ENCODE results near the gene WFDC1.
"Not testable (repeated sequence)": the region's sequence is repeated elsewhere in the genome, so short reads cannot be mapped to it uniquely, and the experiment has no call there.

WFDC1 gene

DNA sequence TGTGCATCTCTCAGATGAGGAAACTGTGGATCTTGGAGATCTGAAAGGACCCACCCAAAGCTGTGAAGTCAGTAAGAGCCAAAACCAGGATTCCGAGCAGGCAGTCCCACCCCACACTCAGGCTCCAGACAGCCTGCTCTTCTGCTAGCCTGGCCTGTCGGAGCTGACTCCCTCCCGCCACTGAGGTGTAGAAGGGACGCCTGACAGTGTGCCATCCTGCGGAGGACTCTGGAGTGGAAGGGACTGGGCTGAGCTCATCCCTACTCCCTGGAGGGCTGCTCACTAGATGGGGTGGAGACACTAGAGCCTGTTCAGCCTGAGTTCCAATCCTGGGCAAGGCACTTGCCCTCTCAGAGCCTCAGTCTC, 36.0 kb downstream of the WFDC1 start:
- DNase-seq, result no peak

DNA sequence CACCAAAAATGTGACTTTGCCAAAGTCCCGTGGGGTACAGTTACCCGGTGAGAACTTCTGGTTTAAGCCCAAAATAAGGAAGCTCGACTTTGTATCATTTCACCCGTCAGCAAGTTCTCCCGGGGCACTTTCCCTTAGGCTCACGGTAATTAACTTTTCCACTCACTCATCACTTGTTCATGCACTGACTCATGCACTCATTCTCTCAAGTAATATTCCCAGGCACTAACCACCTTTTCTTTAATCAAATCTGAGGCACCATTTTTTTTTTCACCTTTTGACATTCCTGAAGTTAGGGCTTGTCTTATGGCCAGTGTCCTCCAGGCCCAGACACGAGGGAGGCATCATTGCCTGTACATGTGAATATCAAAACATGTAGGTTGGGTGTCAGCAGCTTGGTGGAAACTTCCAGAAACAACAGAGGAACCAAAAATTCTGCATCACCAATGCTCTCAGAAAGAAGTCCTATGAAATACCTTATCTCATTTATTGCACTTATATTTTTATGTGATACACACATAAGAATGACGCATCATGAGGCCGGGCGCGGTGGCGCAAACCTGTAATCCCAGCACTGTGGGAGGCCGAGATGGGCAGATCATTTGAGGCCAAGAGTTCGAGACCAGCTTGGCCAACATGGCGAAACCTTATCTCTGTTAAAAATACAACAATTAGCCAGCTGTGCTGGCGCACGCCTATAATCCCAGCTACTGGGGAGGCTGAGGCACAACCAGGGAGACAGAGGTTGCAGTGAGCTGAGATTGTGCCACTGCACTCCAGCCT, 37.5 kb downstream of the WFDC1 start:
- no peak for DNase-seq

DNA sequence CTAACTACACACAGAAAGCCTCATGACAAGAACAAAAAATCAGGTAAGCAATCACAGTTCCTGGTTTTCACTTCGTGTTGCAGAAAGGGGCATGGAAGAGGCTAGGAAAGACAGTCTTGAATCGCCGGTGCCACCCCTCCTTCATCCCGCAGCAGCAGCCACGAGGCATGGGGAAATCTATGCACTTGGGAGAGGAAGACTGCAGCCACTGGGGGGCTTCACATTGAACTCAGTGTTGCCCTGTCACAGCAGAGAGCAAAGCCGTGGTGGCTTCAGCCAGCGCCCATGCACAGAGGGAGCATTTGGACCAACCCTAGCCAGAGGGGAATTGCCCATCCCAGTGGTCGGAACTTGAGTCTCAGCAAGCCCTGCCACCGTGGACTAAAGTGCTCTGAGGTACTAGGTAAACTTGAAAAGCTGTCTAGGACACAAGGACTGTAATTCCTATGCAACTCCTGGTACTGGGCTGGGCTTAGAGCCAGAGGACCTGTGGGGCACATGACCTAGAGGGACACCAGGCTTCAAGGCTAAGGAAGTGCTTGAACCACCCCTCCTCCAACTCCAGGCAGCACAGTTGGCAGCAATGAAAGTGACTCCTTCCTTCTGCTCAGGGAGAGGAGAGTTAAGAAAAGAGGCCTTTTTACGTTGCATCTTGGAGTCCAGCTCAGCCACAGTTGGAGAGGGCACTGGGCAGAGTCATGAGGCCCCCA, 38.5 kb downstream of the WFDC1 start:
- no peak for DNase-seq

DNA sequence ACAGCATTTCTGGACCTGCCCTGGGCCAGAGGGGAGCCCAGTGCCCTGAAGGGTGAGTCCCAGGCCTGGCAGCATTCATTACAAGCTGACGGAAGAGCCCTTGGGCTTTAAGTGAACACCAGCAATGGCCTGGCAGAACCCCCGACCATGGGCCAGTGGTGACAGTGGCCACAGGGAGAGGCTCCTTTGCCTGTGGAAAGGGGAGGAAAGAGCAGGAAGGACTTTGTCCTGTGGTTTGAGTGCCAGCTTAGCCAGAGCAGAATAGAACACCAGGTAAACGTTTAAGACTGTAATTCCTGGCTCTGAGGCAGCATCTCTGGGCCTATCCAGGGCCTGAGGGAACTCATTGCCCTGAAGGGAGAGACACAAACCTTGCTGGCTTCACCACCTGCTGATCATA, 39.4 kb downstream of the WFDC1 start:
- DNase-seq, result no peak

DNA sequence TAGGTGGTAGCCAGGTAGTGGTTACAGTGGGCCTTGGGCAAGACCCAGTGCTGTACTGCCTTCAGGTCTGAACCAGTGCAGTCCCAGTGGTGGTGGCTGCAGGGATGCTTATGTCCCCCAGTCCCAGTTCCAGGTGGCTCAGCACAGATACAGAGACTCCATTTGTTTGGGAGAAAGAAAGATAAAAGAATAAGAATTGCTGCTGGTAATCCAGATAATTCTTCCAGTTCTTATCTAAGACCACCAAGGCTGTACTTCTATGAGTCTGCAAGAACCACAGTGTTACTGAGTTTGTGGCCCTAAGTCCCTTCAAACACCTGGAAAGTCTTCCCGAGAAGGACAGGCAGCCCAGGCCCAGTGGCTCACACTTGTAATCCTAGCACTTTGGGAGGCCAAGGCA, 39.8 kb downstream of the WFDC1 start:
- DNase-seq, result no peak

DNA sequence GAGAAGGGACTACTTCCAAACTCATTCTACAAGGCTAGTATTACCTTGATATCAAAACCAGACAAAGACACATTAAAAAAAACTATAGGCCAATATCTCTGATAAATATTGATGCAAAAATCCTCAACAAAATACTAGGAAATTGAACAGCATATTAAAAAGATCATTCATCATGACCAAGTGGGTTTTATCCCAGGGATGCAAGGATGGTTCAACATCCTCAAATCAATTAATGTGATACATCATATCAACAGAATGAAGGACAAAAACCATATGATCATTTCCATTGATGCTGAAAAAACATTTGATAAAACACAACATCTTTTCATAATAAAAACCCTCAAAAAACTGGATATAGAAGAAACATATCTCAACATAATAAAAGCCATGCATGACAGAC, 42.6 kb downstream of the WFDC1 start:
- DNase-seq, result not testable (repeated sequence)

DNA sequence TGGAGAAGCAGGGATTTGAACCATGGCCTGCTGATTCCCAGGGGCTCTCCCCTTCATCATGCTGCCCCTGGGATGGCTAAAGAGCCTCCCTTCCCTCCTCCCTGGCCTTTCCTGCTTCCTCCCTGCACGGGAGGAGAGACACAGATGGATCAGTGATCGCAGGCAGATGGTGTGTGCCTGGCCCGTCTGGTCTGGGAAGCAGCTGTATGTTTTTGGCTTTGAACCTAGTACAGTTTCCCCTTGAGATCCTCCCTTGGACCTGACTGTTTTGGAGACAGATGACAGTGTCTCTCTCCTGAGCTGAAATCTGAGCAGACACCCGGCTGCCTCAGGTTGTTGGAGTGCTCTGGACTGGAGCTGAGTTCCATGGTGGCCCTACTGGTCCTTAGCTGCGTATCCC, 44.6 kb downstream of the WFDC1 start:
- no peak for DNase-seq

DNA sequence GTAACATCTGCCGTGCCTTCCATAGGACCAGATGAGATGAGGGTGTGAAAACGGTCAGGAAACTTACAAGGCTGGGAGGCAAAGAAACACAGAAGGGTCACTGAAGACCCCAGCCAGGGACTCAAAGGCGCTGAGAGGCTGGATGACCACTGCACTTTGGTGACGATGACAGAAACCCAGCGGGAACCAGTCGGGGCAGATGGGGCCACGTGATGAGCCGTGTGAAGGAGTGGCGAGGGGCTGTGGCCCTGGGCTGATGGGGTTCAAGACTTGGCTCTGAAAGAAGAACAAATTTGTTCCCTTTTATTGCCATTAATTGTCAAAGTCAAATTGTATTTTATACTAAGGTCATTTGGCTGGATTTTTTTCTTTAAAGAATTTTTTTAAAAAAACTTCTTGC, 45.1 kb downstream of the WFDC1 start:
- DNase-seq, result no peak

DNA sequence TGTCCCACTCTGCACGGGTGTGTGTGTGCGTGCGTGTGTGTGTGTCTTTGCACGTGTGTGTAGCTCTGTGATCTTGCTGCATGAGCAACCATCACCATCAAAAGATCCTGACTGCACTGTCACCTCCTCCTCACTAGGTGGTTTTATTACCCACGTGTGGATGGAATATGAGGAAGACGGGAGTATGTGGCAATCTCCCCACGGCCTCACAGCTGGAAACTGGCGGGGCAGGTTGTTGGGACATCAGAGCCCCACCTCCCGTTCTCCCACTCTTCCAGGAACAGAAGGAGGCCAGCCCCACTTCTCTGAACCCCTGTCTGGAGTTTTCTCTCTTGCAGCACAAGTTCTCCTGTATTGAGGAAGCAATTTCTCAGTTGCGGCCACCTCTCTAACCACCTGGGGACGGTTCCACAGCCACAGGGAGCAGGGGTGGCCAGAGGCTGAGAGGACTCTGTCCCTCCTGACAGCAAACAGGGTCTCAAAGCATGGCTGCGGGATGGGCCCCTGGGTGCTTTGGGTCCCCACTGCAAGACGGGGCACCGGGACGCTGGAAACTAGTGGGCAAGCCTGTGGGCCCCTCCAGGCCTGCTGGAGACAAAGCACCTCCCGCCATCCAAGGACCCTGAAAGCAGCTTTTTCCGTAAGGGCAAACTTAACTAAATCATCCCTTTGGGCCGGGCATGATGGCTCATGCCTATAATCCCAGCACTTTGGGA, 45.8 kb downstream of the WFDC1 start:
- no peak for DNase-seq

DNA sequence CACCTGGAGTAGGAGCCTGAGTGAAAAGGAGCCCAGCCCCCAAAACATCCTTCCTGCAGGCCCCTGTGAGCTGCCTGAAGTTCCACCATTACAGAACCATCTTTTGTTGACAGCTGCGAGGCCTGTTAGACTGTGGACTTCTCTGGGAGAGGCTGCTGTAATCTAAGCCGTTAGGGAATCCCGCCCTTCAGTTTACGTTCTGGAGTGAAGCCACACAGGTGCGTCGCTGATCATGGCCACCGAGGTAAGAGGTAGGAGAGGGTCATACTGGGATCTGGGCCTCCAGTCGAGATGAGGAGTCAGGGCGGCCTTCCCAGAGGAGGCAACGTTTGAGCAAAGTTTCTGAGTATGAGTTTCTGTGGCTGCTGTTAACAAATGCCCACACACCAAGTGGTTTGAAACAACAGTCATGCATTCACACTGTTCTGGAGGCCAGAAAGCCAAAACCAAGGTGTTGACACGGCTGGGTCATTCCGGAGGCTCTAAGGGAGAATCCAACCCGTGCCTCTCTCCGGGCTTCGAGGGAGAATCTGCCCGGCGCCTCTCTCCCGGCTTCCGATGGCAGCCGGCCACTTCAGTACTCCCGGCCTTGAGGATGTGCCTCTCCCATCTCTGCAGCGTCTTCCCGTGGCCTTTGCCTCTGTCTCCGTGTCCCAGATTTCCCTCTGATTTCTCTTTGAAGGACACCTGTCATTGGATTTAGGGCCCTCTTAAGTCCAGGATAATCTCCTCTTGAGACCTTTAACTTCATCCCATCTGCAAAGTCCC, 47.0 kb downstream of the WFDC1 start:
- no peak for DNase-seq

DNA sequence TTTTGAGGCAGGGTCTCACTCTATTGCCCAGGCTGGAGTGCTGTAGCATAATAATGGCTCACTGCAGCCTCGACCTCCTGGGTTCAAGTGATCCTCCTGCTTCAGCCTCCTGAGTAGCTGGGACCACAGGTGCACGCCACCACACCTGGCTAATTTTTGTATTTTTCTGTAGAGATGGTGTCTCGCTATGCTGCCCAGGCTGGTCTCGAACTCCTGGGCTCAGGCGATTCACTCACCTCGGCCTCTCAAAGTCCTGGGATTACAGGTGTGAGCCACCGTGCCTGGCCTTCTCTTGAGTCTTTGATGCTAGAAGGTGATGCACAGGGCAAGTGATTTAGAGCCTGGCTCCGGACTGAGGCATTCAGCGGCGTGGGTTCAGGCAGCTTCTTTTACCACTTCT, 49.1 kb downstream of the WFDC1 start:
- not testable (repeated sequence) for DNase-seq

DNA sequence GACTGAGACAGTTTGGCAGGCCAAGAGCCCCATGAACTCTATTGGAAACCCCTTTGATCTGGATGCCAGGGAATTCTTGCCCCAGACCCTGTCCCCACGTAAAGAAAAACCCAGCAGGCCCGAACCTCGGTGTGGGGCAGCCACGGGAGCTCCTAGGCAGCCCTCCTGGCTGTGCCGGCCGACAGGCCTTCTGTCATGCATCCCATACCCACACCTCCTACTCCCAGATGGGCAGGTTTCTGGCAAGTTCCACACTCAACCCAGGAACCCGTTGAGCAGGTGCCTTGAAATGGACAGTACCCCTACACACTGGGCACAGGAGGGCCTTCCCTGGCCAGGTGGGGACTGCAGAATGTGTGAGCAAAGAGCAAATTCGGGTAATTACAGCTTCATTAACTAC, 50.1 kb downstream of the WFDC1 start:
- no peak for DNase-seq

DNA sequence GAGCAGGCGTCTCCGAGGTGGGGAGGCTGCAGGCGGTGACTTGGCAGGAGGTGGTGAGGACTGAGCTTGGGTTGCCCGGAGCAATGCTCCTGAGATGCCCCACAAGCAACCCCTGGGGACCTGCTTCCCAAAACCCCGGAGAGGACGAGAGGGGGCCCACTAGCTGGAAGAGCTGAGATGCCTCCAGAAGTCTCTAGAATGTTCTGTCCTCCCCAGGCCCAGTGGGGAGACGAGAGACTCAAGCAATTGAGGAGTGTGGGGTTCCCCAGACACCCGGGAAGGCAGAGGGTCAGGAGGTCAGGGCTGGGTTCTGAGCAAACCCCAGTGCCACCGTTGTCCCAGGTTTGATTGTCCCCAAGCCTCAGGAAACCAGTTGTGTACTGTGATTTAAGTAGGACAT, 52.5 kb downstream of the WFDC1 start:
- no peak for DNase-seq

DNA sequence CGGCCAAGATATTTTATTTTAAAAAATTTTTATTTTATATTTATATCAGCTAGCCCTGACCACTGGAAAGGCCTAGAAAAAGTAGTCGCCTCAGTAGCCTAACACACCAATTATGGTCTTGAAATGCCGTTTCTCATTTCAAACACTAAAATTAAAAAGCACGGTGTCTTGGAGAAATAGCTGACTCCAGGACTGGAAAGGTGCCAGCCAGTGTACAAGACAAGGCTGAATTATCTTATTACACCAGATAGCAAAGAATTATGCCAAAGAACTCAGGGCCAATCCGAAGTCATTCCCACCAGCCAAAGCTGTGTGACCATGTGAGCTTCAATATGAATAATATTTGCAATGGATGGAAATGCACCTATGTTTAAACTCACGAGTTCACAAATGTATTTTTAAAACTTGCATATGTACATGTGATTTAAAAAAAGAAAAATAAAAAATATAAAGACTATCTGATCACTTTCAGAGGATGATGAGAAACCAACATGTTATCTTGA, 53.8 kb downstream of the WFDC1 start:
- DNase-seq, result no peak

DNA sequence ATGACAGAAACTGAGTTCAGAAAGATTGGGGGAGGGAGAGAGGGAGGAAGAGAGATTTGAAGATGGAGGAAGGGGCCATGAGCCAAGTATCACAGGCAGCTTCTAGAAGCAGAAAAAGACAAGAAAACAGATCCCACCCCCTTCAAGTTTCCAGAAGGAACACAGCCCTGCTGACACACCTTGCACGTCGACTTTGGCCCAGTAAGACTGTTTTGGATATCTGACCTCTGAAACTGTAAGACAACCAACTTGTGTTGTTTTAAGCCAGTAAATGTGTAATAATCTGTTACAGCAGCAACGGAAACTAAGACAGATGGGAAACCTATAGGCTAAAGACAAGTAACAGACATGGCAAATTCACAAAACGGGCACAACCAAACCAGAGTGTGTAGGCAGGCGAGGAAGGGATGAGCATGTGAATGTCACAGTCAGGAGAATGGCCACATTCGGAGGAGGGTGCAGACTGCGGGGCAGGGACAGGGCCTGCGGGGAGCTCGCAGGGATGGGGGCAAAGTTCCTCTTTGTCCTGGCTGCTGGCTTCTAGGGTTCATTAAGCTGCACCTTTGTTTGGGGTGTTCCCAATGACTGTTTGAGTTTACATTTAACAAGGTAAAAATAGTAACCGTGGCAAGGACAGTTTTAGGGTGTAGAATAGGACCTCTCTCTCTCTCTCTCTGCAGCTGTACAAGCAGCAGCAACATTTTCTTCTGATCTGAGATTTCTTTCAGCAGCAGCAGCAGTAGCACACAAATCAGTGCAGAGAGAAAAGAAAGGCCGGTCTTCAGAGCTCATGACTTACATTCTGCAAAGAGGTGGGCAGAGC, 55.4 kb downstream of the WFDC1 start:
- no peak for DNase-seq

DNA sequence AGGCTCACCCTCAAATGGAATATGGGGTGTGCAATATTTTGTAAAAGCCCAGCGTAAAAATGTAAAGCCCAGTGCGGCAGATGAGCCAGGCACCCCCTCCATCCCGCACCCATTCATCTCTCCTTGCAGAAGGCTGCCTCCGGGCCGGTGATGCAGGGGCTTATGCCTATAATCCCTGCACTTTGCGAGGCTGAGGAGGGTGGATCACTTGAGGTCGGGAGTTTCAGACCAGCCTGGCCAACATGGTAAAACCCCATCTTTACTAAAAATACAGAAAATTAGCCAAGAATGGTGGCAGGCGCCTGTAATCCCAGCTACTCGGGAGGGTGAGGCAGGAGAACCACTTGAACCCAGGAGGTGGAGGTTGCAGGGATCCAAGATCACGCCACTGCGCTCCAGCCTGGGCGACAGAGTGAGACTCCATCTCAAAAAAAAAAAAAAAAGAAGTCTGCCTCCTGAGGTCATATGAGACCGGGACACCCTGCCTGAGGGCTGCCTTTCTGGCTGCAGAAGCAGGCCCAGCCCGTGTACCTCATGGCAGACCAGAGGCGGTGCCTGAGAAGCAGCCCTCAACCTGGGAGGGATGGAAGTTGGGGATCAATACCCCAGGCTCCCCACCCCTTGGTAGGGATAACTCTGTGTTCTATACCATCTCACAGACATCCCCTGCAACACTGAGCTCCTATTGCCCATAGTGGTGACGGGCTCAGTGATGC, 56.2 kb downstream of the WFDC1 start:
- no peak for DNase-seq

DNA sequence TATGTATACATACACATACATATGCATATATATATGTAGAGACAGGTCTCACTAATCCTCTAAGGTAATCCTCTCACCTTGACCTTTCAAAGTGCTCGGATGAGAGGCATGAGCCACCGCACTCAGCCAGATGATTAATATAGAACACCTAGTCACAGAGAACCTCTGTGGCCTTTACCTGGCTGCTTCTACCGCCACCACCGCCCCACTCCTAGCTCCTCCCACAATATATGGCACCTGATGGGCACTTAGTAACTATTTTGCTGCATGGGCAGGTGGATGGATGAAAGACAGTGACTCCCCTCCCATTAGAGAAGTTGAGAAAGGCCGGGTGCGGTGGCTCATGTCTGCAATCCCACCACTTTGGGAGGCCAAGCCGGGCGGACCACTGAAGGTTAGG, 57.0 kb downstream of the WFDC1 start:
- DNase-seq, result no peak

DNA sequence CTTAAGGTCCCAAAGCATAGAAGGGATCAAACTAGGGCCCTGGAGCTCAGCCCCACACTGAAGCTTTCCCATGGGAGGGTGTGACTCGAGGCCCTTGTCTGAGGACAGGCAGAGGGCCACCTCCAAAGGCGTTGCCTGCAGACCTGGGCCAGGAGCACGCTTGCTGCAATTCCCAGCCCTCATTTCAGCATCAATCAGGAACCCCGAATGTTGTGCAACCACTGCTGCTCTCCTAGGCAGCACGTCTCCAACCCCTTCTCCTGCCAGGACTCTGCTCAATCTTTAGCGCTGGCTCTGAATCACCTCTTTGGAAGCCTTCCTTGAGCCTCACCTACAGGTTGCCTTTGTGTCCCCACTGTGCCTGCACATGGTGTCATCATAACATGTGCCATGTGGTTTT, 59.6 kb downstream of the WFDC1 start:
- no peak for DNase-seq

DNA sequence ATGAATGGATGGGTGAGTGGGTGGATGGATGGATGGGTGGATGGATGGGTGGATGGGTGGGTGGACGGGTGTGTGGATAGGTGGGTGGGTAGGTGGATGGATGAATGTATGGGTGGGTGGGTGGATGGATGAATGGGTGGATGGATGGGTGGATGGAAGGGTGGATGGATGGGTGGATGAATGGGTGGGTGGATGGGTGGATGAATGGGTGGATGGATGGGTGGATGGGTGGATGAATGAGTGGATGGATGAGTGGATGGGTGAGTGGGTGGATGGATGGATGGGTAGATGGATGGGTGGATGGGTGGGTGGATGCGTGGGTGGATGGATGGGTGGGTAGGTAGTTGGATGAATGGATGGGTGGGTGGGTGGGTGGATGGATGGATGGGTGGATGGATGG, 60.5 kb downstream of the WFDC1 start:
- DNase-seq, result no peak

DNA sequence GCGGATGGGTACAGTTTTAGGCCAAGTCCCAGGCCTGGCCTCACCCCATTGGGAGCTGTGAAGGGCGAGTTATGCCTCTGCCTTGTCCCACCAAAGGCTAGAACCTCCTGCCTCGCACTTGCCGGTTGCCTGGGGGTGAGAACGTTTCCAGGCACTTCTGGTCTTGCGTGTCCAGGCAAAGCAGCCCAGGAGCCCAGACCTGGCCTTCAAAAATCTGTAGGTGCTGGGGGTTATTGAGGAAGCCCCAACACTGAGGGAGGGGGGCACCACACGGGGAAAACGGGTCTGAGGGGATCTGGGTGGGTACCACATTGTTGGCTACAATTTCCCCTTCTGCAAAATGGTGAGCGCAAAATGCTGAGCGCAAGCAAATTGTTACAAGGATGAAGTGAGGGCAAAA, 61.5 kb downstream of the WFDC1 start:
- no peak for DNase-seq

DNA sequence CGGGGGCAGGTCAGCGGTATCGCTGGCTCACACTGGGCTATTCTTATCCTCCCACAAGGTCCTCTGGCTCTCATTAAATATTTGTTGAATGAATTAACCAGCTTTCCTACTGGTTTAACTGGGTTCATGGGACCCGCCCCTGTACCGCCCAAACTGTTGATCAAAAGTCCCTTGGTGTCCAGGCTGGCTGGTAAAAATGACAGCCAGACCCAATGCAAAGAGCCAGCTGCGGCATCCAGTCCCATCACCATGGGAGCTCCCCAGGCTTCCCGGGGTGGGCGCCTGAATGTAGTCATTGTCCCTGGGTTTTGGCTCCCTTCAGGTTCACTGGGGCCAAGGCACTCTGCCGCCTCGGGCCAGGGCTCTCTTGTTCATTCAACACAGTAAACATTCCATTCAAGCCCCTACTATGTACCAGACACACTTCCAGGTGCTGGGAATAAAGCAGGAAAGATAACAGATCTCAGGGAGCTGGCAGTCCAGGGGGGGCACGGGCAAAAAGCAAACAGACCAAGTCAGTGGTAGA, 62.0 kb downstream of the WFDC1 start:
- no peak for DNase-seq

Measured in activated CD4-positive, alpha-beta T cell treated with anti-CD3 and anti-CD28 coated beads for 48 hours (primary cell).